Measurements from ENCODE around the gene BAZ1B.

DNA sequence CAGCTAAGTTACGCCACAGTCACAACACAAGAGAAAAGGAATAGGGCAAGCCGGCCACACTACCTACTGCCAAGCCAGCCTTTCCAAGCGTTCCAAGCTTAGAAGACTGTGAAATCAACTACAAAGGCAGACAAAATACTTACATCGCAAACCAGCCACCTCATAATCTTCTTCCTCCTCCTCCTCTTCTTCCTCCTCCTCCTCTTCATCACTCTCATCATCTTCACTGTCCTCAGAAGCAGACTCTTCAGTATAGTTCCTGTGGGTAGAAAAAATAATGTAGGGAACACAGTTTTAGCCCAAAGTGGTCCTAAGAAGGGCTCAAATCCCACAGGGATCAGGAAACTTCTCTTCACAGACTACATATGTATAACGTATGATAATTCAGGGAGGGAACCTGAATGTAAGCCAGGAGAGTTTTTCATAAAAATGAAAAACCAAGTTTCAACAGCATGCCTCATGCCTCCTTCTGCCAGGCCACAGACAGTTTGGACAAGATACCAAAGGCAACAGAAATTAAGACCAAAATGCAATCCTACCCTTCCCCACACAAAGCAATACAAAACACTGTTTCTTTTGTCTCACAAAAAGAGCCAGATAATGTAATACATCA is 74.9 kb downstream of the BAZ1B start:
- TF ChIP-seq CTCF (tag by site-specific recombination; IDR thresholded peaks at IDR 0.05): no peak
- no peak for TF ChIP-seq ZNF501 (tag by site-specific recombination; IDR thresholded peaks at IDR 0.05)
- TF ChIP-seq ZNF843 (tag by site-specific recombination; IDR thresholded peaks at IDR 0.05): no peak
- TF ChIP-seq PRDM10 (tag by site-specific recombination; IDR thresholded peaks at IDR 0.05): no peak
- TF ChIP-seq, protein P1, sequence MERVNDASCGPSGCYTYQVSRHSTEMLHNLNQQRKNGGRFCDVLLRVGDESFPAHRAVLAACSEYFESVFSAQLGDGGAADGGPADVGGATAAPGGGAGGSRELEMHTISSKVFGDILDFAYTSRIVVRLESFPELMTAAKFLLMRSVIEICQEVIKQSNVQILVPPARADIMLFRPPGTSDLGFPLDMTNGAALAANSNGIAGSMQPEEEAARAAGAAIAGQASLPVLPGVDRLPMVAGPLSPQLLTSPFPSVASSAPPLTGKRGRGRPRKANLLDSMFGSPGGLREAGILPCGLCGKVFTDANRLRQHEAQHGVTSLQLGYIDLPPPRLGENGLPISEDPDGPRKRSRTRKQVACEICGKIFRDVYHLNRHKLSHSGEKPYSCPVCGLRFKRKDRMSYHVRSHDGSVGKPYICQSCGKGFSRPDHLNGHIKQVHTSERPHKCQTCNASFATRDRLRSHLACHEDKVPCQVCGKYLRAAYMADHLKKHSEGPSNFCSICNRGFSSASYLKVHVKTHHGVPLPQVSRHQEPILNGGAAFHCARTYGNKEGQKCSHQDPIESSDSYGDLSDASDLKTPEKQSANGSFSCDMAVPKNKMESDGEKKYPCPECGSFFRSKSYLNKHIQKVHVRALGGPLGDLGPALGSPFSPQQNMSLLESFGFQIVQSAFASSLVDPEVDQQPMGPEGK (tag by site-specific recombination; IDR thresholded peaks at IDR 0.05): no peak
- no peak for TF ChIP-seq PRDM1 (tag by site-specific recombination; IDR thresholded peaks at IDR 0.05)
- no peak for TF ChIP-seq EGR2 (tag by site-specific recombination; IDR thresholded peaks at IDR 0.05; ENCODE audit: low read depth)

Measured in HEK293 (cell line).